Tongue (tissue), 2 donors: ENCODE results near the gene DGKI. TPM values are rescaled to one million over a fixed set of nuclear protein-coding genes. Genes with fewer than 3 reads are reported as not detected.
"Not testable (repeated sequence)": the region's sequence is repeated elsewhere in the genome, so short reads cannot be mapped to it uniquely, and the experiment has no call there.

Experiments used
- DNase-seq: peaks from one replicate; pipeline ENCODE4 v3.0.0-alpha.2; 2015
- total RNA-seq: library from RNA; depleted of rRNA; stranded (reverse); fragments of >200 nt; gene quantifications from one replicate; pipeline ENCODE4 v1.2.3, GENCODE V29; 2014

The DGKI gene
- total RNA-seq, 1 donor from 2014 or later: 5.6 TPM

DNA sequence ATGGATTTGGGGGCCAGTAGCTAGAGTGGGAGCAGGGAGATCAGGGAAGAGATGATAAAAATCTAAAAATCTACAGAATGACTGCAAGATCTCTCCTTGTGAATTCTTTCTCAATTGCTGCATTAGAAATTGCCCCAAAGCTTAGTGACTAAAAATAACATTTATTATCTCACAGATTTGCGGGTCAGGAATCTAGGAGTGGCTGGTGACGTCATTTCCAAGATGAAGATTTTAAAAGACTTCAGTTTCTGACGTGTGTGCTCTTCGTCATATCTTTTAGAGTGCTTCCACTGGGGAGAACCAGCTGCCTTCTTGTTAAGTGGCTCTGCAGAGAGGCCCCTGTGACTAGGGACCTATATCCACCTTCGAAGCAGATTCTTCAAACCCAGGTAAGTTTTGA lies 112.6 kb downstream of the DGKI start:
- DNase-seq: no peak

DNA sequence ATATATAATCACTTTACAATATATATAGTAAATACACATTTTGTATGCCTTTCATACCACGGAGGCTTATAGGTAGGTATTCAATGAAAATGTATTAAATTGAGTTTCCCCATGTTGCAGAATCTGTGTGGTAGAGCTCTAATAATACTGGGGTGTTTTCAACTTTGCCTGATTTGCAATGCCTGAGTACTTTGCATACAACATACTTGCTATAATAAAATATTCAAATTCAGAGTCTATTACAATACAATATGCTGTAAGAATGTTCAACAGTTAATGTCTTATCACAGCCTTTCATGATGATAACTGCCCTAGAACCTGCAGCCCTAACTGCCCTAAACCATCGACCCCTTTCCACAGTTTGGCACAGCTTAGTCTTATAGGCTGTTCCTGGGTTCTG lies 114.6 kb downstream of the DGKI start:
- no peak for DNase-seq

DNA sequence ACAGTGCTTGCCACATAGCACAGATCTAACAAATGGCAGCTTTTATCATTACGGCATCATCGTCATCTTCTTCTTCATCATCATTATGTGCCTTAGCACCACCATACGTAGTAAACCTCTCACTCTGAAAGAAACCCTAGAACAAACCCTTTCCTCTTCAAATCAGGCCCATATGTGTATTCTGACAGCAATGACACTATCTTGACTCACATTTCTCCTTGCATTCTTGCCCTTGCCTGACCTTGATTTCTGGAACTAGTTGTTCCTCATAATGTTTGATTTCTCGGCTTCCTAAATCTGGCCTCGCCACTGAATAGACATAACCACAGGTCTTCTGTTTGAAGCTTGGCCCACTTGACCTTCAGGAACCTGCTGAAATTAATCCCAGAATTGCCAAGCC lies 115.3 kb downstream of the DGKI start:
- no peak for DNase-seq

DNA sequence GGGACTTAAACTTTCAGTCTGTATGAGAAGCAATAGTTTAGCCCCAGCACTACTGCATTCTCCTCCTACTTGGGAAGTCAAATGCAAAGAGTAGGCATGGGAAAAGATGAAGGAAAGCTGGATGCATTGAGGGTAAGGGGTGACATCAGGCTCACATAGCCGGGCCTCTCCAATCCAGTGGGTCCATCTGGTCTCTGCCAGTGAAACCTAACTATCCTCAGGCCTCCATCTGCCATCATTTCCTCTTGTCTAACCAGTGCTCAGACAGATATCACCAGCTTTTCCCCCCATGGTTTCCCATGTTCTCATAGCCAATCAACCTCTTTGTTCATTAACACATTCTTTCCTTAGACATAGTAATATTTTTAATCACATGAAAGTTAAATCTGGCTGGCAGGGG lies 118.3 kb downstream of the DGKI start:
- no peak for DNase-seq

DNA sequence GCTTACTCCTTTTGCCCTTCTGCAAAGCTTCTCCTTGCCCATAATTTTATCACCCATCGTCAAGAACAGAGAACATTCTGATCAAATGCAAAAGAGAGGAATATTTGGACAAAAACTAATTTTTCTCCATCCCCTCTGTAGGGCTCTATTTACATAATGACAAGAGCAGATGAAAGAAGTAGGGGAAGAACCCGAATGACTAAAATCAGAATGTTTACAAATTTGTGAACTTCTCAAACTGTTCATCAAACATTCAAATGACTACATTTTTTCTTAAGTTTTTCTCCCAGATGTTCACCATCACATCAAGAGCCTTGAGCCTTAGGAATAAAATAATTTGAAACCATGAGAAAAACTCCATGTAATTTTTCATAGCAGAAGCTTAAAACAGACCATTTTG lies 119.4 kb downstream of the DGKI start:
- no peak for DNase-seq

DNA sequence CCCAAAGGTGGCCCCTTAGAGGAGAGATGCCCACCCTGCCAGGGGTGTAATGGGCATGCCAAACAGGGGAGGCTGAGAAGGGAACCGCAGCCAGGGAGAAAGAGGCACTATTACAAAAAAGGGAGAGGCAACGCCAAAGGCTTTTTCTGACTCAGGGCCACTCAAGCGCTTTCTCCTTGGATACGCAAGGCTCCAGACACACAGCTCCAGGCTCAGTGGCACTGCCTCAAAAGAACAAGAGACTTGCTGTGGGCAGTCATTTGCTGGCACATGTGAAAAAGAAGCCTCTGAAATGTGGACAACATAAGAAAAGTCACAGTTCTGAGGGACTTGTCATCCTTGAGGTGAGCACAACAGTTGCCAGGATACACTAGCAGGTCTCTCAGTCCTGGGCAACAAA lies 128.4 kb downstream of the DGKI start:
- DNase-seq: no peak

DNA sequence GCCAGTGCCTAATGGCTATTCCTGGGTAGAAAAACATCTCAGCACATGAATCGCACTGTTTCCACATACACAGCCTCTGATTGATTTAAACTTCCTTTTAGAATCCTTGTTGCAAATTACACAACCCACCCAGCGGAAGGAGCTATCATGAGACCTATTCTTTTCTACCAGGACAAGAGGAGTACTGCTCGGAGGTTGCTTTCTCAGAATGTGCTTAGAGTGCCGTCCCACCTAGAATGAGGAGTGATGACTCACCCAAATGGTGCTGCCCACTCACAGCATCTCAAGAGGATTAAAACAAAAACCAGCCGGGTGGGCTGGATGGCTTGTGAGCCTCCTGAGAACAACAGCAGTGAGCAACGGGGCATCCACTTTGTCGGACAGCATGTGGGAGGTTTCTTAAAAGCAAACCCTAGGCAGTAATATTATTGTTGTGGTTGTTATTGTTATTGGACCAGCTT lies 128.9 kb downstream of the DGKI start:
- no peak for DNase-seq

DNA sequence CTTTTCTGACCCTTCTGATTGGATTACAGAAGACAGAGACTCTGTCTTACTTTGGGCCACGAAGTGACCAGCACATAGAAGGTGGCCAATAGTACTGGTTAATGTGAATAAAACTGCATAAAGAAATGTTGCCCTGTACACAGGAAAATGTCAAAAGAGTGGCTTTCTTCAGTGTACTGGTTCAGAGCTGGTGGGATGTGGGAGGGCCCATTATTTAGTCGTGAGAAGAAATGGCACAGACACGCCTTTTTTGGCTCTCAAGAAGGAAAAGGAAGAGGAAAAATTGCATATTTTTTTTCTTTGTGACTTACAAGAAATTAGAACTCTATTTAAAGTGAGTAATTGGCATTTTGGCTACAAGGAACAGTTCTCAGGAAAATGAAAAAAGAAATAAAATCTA lies 129.7 kb downstream of the DGKI start:
- DNase-seq: no peak

DNA sequence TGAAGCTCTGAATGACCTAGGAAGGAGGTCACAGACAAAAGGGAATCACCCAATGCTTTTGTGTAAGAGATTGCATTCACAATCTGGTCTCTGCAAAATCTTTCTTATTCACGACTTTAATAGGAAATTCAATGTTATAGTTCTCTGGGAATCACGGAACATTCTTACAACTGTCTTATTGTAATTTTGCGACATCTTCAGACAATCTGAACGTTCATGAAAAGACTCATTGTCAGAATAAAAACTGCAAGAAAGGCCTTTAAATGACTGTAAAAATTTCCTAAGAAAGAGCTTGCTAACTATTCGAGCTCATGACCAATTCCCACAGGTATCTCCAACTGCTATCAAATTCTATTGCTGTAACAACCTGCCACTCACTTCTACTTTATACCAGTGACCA lies 130.7 kb downstream of the DGKI start:
- no peak for DNase-seq

DNA sequence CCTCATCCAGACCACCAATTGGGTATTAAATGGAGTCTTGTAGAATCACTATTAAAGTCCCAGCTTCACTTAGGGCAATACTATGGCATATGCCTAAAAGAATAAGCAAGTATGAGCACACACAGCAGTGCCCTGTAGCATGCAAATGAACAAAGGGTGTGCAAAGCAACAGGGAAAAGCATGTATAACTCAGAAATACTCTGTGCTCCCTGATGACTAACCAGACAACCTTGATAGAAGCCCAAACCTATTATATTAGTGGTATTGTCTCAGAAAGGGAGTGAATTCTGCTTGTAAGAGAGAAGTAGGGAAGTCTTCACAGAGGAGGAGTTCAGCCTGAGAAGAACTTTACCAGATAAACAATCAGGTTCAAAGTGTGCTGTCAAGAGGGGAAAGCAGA lies 131.2 kb downstream of the DGKI start:
- DNase-seq: no peak

DNA sequence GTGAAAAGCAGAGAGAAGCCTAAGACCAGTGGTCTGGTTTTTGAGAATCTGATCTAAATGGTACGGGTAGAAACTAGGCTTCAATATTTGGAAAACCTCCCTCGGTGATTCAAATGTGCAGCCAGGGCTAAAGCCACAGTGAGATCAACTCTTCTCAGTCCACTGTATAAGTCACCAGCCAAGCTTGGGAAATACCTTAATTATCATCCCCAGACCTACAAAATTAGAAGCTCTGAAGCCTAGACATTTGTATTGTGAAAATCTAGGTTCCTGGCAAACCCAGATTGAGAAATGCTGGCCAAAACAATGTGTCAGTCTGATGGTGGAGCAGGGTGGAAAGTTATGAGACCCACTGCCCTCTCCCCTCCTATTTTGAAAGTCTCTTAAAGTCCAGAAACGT lies 131.7 kb downstream of the DGKI start:
- DNase-seq: no peak

DNA sequence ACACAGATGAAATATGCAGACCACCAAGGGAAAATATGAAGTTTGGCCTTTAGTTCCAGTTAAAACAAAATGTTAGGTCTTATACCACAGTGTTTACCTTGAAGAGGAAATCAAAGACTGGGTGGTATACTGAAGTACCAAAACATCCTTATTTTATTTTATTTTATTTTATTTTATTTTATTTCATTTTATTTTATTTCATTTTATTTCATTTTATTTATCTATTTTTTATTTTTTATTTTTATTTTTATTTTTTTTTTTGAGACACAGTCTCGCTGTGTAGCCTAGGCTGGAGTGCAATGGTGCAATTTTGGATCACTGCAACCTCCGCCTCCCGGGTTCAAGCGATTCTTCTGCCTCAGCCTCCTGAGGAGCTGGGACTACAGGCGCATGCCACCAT lies 140.4 kb downstream of the DGKI start:
- DNase-seq: not testable (repeated sequence)

DNA sequence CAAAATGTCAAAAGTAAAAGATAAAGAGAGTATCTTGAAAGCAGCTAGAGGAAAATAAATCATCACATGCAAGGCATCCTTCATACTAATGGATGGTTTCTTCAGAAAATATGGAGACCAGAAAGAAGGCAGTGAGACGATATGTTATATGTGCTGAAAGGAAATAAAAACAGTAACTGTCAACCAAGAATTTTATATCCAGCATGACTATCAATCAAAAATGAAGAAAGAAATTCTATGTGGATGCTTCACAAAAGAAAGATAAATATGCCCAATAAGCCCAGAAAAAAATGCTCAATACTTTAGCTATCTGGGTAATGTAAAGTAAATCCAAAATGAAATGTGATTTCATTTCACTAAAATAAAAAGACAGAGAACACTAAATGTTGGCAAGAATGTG lies 142.1 kb downstream of the DGKI start:
- DNase-seq: no peak

DNA sequence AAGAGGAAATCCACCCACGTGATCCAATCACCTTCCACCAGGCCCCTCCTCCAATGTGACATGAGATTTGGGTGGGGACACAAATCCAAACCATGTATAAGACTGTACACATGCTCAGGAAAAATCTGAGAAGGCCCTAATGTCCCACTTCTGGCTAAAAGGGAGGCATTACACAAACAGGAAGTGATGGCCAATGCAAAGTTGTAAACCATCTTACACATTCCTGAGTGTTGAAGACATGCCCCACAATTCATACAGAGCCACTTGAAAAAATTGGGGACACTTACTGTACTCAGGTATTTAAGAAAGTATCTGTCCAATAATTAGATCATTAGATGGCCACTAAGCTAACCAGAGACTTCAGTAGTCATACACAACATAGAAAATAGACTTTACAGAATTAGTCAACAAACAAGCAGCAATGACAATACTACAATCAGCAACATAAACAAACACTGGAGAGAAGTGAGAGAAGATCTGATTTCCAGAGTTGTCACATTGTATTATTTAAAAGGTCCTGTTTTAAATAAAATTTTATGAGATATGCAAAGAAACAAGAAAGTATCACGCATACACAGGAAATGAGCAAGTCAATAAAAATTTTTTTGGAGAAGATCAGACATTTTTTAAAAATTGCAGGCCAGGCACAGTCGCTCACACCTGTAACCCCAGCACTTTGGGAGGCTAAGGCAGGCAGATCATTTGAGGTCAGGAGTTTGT lies 143.3 kb downstream of the DGKI start:
- DNase-seq: no peak

DNA sequence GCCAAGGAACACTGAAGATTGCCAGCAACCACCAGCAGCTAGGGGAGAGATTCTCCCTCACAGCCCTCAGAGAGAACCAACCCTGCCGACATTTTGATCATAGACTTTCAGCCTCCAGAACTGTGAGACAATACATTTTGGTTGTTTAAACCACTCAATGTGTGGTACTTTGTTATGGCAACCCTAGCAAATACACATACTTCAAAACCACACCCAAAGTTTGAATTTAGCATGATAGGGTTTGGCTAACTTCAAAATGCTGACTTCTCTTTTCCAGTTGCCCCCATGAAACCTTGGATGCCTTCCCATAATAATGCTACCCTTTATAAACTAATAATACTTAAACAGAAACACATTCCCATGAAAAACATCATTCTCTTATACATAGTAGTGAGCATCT lies 149.8 kb downstream of the DGKI start:
- no peak for DNase-seq

DNA sequence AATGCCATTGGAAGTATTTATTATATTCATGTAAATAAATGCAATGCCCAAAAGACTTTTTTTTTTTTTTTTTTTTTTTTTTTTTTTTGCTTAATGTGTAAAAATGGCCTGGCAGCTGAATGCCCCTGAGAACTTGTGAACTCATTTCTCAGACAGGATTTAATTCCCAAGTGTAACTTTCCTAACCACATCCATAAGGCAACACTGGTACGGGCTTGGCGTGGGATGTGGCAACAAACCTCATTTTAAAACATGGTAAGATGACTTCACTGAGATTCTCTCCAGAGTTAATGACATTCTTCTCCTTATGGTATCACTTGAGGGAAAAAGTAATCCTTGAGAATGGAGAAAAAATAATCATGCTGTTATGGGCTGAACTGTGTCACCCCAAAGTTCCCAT lies 150.4 kb downstream of the DGKI start:
- no peak for DNase-seq

DNA sequence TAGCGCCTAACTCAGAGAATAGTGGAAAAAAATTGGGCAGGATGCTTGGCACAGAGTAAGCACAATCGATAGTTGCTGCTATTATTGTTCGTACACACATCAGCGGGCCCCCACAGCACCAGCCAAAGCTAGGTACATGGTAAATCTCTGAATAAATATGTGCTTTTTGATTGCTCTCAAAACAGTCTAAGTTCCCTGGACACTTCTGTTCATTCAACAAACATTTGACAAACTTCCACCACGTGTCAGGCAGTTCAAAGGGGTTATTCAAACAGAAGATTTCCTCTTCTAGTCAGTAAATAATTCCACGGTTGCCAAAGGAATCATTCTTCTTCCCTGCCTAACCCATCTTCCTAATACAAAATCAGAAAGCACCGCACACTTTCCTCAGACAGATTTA lies 150.8 kb downstream of the DGKI start:
- no peak for DNase-seq

DNA sequence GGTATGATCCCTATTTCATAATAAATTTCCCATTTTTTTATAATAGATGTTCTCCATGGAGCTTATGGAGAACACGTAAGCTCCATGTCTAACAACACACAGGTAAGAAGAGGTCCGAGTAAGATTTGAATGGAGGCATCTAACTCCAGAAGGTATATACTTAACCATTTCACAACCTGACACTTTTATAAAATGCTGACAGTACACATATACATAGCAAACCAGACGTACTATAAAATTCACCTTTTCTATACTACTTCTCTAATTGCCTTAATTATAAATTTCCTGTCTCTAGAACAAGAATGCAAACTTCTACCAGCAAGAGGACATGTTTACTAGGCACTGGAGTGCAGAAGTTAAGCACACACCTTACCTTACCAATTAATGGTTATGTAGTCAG lies 151.3 kb downstream of the DGKI start:
- DNase-seq: no peak

DNA sequence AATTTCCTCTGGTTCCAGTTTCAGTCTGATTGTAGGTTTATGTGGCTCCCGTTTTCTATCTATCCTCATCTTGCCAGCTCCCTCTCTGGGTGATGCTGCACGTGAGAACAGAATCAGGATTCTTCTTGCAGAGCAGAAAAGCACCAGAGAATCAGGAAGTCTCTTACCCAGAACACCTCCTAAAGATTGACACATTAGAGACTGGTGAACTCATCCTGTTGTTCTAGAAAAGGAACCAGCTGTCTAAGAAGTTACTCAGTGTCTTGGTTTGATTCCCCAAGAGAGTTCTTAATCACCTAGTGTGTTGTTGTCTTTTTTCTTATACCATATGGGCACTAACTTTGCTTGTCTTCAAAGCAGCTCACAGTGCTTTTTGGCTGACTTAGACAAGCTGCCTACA lies 152.4 kb downstream of the DGKI start:
- no peak for DNase-seq

DNA sequence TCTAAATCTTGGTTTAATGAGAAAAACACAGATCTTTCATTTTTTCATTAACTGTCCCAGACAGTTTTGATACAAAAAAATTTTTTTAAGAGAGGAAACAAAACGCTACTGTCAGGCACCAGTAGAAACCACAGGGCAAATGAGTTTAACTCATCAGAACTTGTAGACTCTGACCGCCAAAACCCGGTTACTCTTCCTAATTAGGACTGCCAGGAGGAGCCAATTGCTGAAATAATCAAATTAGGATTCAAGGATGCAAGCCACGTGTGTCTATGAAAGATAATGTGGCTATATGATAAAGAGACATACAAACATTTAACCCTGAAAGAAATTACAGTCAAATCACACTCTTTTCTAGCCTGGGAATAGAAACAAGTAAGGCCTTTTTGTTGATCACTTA lies 154.4 kb downstream of the DGKI start:
- DNase-seq: no peak

DNA sequence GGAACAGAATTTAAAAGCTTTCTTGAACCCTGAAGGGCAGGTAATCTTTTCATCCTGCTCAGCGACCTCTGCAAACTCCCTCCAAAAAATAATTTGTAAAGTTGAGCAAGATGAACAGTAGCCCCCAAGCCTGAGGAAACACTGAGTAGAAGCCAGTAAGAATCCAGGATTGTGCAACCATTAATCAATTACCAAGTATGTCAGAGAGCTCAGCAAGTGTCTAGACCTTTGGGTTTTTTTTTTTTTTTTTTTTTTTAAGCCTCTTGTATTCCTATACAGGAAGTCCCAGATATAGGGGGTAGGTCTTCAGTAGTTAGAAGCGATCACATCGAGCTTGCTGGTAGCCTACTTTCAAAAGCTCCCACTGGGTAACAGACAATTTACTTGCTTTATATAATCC lies 155.2 kb downstream of the DGKI start:
- no peak for DNase-seq

DNA sequence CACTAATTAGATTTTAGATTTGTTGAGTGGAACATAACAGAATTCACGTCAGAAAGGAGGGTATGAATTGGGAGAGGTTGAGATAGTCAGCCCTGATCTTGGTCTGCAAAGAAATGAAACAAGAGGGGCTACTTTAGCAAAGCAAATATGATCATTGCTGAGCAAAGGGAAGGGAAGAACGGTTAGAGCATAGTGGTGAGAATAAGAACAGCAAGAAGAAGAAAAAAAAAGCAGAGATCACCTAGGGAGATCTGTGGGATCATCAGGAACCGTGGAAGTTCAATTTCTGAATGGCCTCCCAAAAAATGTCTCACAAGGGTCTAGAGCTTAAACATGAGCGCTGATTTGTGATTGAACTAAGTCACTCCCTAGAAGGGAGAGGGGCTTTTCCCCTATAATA lies 156.1 kb downstream of the DGKI start:
- DNase-seq: no peak

DNA sequence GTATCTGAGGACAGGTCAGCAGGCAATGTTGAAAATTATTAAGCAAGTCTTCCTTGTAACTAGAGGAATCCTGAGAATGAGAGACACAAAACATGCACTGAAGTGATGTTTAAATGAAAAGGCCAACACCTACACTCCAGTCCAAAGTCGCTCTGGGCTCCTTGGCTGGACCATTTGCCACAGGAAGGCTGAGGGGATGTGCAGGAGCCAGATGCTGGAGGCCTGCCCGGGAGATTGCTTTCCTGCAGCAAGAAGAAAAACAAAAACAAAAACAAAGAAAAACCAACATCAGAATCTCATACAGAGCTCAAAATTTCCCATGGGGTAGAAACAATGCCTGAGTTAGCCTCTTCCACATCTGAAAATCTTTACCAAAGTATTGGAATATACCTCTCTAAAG lies 157.0 kb downstream of the DGKI start:
- no peak for DNase-seq

DNA sequence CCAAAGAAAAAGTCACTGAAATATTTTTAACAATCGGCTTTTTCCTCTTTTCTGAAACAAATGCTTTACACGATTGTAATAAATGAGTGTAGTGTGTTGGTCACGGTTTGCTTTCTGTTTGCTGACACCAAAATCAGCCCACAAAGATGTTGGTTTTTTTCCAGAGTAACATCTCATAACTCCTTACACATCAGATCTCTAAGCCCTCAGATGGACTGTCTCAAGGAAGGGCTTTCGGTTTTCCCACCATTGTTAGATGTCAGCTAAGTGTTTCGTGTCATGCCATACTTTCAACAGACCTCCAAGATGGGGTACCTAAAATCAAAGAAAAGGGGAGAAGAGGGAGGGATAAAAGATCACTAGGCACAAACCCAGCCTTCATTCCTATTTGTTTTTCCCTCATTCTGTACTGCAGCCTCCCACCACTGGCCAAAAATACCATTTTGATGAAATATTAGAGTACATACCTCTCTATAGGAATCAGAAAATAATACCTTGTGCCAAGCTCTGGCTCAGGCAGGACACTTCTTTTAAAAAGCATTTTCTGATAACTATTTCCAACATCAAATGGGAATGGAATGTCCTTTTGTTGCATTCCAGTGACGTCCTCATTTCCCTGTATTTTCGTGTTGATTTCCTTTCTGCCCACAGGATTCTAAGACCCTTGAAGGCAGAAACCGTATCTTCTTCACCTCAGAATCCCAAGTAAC lies 159.1 kb downstream of the DGKI start:
- no peak for DNase-seq
